A549 treated with CORT108297 at 1 μM for 4 hours (cell line): ENCODE results near the gene CCL24. TPM values are rescaled to one million over a fixed set of nuclear protein-coding genes. Genes with fewer than 3 reads are reported as not detected.

Experiments
- total RNA-seq: library from RNA; stranded (reverse); fragments of 200-300 nt; extraction: Qiagen RNA extraction; gene quantifications from 5 replicates; pipeline ENCODE4 v1.2.3, GENCODE V29; 2022

CCL24 gene
- total RNA-seq, result not detected in 5 replicates

GRCh38 chr7:75813781-75814236 is at the start of gene CCL24:
CCL24 (minus strand) TSS chr7:75813806; CDS start chr7:75813715, 91 bp downstream.

GRCh38 chr7:75772081-75773077 is 41.2 kb downstream of the CCL24 start, which contains the start of gene CCL26:
CCL26 (minus strand) TSS chr7:75772211; CDS start chr7:75772176, 35 bp downstream.

Other genes with a start within 250 kb of the CCL24 start
- 14.0 to 20.4 TPM (median 19.3 TPM) in 5 replicates for gene HIP1, start 74.9 kb downstream of the CCL24 start, total RNA-seq
- 8.2 to 11.2 TPM (median 8.8 TPM) in 5 replicates for gene CCL26, start 41.6 kb downstream of the CCL24 start, total RNA-seq
- gene RHBDD2, start 65.2 kb upstream of the CCL24 start, total RNA-seq, result 78.9 to 102 TPM (median 96.8 TPM) in 5 replicates
- 134 to 172 TPM (median 166 TPM) in 5 replicates for gene POR, start 101.3 kb upstream of the CCL24 start, total RNA-seq
- gene TMEM120A, start 180.8 kb upstream of the CCL24 start, total RNA-seq, result 34.7 to 47.1 TPM (median 42.5 TPM) in 5 replicates
- 39.3 to 51.8 TPM (median 41.1 TPM) in 5 replicates for gene STYXL1, start 234.2 kb upstream of the CCL24 start, total RNA-seq
- 333 to 418 TPM (median 378 TPM) in 5 replicates for gene MDH2, start 234.3 kb upstream of the CCL24 start, total RNA-seq